Mucosa of descending colon (tissue), 3 donors: ENCODE results near the gene MORC2. TPM values are rescaled to one million over a fixed set of nuclear protein-coding genes. Genes with fewer than 3 reads are reported as not detected.

Source experiments
- ATAC-seq: fragments of 200-7000 bp; cut with Tn5 transposase; one replicate; pipeline ENCODE4 v1.9.1; 2020; ENCODE audit warnings: mild to moderate bottlenecking, moderate library complexity
- DNase-seq, 3 donors: peaks; one replicate each; pipeline ENCODE4 v3.0.0-alpha.2; 2020
- H3K36me3 ChIP-seq: fragments of 200-600 bp; one replicate; pipeline ENCODE4 v1.8.0; 2021; ENCODE audit warnings: low read depth, mild to moderate bottlenecking
- H3K4me1 ChIP-seq: fragments of 200-600 bp; one replicate; pipeline ENCODE4 v1.8.0; 2021; ENCODE audit warnings: low read depth, mild to moderate bottlenecking
- H3K4me3 ChIP-seq: fragments of 200-600 bp; one replicate; pipeline ENCODE4 v1.8.0; 2021; ENCODE audit warnings: mild to moderate bottlenecking
- H3K9me3 ChIP-seq: fragments of 200-600 bp; one replicate; pipeline ENCODE4 v1.8.0; 2021; ENCODE audit warnings: mild to moderate bottlenecking
- CTCF ChIP-seq: fragments of 200-600 bp; IDR thresholded peaks from one replicate; pipeline ENCODE4 v1.8.0; 2022; ENCODE audit warnings: antibody characterized with exemption, mild to moderate bottlenecking
- intact Hi-C, 2 donors: fragments of 100-400 bp; cut with DNase I in 1 of 2; cut with micrococcal nuclease in 1 of 2; formaldehyde crosslinking; loops; one replicate each; pipeline versions ENCODE4 v1.11.0 to v1.11.1; 2022; cut with DNase I, micrococcal nuclease
- total RNA-seq, 3 donors: library from RNA; stranded (reverse); fragmentation: NEBNext Ultra II Directional in 2 of 3; extraction: Animal tissue kit (Norgen Biotek cat#: 25700) in 2 of 3; gene quantifications; one replicate each; pipeline versions ENCODE4 v1.2.1 to v1.2.4, GENCODE V29; 2021 to 2023
- donor health status: DM: no; HTN: no; CAD: no; lungs with moderate emphysema.
- donor health status: DM: no; HTN: no; CAD: no.
- donor health status: DM: no; HTN: yes; CAD: no.

Gene MORC2
- total RNA-seq, 3 donors from 2014 or later = 14.0 to 28.0 (median 20.0) TPM

- H3K9me3 ChIP-seq = no peaks in the 10 kb centered on the region
- TF ChIP-seq CTCF = no peak
- H3K36me3 ChIP-seq = no peaks in the 10 kb centered on the region
- no peak overlapping the region for H3K4me3 ChIP-seq
- DNase-seq (peak in 1 of 3 donors; percentile 16), ATAC-seq (no peak)
- intact Hi-C loops = no loop called here
- no peaks in the 10 kb centered on the region for H3K4me1 ChIP-seq
Observed at GRCh38 chr22:30882974-30883533, 85.5 kb downstream of the MORC2 start.

GRCh38 chr22:30882184-30882717 is 86.3 kb downstream of the MORC2 start:
- Histone ChIP-seq H3K36me3 (no peaks in the 10 kb centered on the region), H3K4me3 (no peak overlapping the region), H3K4me1 (no peaks in the 10 kb centered on the region), H3K9me3 (no peaks in the 10 kb centered on the region)
- ATAC-seq (peak; percentile 52), DNase-seq (peak in 2 of 3 donors; percentile 9 to 16)
- no peak for TF ChIP-seq CTCF
- intact Hi-C loops = no loop called here

- no peaks in the 10 kb centered on the region for H3K4me1 ChIP-seq
Observed at GRCh38 chr22:30881361-30882183, 87.0 kb downstream of the MORC2 start.

DNA sequence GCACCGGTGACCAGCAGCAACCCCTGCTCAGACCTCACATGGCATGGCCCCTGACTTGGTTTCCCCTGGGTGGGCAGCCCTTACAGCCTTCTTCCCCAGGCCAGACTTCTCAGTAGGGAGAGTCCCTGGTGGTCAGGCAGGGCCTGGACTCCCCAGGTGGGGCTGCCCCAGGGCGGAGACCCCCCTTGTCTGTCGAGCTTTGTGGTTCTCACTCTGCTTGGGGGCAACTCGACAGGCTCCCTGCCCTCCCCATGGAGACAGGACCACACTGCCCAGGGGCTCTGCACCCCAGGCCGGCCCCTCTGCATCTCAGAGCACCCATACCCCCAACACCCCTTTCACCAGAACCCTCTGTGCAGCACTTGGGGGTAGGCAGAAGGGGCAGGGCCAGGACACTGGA is 87.7 kb downstream of the MORC2 start:
- Histone ChIP-seq H3K36me3 (no peaks in the 10 kb centered on the region), H3K9me3 (no peaks in the 10 kb centered on the region), H3K4me1 (no peaks in the 10 kb centered on the region), H3K4me3 (no peak overlapping the region)
- DNase-seq (peak in 1 of 3 donors; percentile 22), ATAC-seq (no peak)
- no peak for TF ChIP-seq CTCF
- intact Hi-C loops = no loop called here

More at GRCh38 chr22:30881361-30882183, 87.0 kb downstream of the MORC2 start:
- ATAC-seq (no peak), DNase-seq (peak in 1 of 3 donors; percentile 28)
- intact Hi-C loops = no loop called here
- Histone ChIP-seq H3K36me3 (no peaks in the 10 kb centered on the region), H3K4me3 (no peak overlapping the region), H3K9me3 (no peaks in the 10 kb centered on the region)
- no peak for TF ChIP-seq CTCF

DNA sequence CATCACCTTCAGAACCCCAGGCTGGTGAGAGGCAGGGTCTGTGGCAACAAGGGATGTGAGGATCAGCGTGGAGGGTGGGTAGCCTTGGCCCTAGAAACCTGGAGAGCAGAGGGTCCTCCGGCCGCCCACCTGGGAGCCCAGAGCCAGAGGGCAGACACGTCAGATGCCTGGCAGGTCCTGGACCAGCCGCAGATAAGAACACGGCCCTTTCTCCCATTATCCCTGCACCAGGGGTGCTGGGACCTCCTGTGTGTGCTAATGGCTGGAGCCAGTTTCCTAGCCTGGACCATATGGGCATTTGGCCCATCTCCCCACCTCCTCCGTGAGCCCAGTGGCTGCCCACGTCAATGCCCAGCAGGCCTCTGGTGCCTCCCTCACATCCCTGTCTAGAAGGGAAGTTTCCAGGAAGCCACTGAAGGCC is 88.4 kb downstream of the MORC2 start:
- intact Hi-C loops = no loop called here
- H3K4me1 ChIP-seq = no peaks in the 10 kb centered on the region

More for the DNA sequence above, 88.4 kb downstream of the MORC2 start:
- no peak for TF ChIP-seq CTCF
- no peak for ATAC-seq
- peak in 1 of 3 donors; percentile 17 for DNase-seq
- Histone ChIP-seq H3K36me3 (no peaks in the 10 kb centered on the region), H3K4me3 (no peak overlapping the region), H3K9me3 (no peaks in the 10 kb centered on the region)
